GDM1 (cell line): ENCODE measurements around the gene PYGO2.
"Not testable (repeated sequence)": the region's sequence is repeated elsewhere in the genome, so short reads cannot be mapped to it uniquely, and the experiment has no call there.

Source experiments
- DNase-seq: peaks from one replicate; lab custom pipeline; 2025; lab: John Stamatoyannopoulos, UW

Gene PYGO2

DNA sequence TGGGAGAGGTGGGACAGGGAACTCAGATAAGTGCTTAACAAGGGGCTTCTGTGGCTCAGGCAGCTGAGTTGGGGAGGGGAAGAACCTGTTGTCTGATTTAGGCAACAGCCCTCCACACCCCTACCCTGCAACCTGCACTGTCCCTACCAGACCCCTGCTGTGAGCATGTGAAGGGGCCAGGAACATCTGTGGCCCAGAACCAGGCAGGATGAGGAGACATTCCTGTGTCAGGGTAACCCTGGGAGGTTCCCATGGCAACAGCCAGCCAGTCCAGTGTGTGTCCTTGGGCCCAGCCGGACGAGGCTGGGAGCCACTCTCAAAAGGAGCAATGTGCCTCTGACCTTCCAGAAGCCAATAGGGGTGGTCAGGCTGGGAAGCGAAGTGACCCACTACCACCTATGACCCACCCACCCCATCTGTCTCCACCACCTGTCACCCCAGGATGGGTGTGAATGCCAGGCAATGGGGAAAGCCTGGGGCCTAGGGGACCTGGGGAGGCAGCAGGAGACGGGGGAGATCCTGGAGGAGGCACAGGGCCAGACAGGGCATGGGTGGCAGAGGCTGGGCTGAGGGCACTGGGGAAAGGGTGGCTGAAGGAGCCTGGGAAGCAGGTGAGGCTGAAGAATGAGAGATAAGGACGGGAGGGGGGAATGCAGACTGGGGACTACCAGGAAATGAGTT, 20.1 kb downstream of the PYGO2 start:
- DNase-seq = no peak

DNA sequence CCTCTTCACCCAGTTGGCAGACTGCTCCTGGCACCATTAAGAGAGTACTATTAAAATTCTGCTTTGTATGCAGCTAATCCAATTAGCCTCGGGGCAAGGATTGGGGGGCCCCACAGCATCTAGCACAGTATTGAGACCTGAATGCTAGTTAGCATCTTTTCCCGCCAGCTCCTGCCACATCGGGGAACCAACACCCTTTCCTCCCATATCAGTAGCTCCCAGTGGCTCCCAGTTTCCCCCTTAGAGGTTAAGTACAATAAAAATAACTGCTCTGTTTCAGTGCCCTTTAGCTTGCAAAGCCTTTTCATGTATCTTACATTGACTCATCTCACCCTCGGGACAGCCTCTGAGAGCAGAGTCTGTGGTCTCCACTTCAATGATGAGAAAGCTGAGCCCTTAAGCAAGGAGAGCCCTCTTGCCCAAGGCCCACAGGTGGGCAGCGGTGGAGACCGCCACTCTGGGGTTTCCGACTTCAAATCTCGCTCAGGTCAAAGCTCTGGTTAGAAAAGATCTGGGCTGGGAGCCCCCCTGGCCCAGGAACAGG, 20.9 kb downstream of the PYGO2 start:
- DNase-seq = no peak

DNA sequence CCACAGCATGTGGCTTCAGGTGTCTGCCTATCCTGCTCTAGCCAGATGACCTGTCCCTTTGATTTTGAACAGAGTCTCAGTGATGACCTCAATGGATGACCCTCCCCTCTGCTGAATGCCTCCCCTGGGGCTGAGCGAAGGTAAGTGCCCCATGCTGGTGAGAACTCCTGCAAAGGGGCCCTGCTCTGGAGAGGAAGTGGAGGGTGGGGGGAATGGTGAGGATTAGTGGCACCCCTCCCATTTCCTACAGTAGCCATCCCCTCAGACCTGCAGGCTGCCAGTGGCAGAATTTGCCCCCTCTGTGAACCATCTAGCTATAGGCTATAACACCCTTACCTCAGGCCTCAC, 21.4 kb downstream of the PYGO2 start:
- no peak for DNase-seq

DNA sequence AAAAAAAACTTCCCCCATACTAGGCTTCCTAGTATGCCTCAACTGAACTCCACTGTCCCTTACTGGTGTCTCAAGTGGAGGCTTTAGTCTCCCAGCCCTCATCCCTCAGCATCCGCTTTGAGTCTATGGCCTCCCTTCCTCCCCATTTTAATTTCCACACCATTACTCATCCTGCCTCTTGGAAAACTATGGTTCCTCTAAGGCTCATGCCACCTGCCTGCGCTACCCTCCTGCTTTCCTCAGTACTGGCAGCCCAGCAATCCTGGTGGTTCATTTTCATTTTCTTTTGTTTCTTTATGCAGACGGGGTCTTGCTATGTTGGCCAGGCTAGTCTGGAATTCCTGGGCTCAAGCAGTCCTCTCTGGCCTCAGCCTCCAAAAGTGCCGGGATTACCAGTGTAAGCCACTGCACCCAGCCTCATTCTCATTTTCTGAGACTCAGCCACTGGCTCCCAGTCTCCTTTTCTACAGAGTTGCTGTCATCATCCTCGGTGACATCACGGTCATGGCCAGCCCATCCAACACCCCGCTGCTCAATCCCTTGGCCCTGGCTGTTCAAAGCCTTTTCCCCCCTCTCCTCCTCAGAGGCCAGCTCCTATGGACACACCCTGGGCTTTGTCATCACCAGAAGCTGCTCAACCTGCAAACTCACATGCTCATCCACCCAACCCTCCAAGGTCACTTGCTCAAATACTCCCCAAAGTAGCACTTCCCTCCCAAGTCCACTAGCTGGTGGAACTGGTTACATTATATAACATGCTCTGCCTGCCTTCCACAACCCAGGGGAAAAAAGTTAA, 22.8 kb downstream of the PYGO2 start:
- DNase-seq = no peak

DNA sequence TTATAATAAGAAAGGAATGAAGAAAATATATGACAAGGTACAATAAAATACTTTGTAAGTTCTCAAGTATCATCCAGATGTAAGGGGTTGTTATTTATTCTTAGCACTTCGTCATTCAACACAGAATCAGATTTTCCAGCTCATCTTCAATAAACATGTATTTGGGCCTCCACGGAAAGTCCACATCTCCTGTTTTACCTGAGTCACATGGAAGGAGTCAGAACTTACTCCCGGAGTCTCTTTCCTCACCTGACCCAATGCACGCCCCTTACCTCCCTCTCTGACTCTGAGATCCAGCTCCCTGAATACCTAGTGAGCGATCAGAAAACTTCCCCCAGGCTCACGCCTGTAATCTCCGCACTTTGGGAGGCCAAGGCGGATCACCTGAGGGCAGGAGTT, 23.6 kb downstream of the PYGO2 start:
- DNase-seq = no peak

DNA sequence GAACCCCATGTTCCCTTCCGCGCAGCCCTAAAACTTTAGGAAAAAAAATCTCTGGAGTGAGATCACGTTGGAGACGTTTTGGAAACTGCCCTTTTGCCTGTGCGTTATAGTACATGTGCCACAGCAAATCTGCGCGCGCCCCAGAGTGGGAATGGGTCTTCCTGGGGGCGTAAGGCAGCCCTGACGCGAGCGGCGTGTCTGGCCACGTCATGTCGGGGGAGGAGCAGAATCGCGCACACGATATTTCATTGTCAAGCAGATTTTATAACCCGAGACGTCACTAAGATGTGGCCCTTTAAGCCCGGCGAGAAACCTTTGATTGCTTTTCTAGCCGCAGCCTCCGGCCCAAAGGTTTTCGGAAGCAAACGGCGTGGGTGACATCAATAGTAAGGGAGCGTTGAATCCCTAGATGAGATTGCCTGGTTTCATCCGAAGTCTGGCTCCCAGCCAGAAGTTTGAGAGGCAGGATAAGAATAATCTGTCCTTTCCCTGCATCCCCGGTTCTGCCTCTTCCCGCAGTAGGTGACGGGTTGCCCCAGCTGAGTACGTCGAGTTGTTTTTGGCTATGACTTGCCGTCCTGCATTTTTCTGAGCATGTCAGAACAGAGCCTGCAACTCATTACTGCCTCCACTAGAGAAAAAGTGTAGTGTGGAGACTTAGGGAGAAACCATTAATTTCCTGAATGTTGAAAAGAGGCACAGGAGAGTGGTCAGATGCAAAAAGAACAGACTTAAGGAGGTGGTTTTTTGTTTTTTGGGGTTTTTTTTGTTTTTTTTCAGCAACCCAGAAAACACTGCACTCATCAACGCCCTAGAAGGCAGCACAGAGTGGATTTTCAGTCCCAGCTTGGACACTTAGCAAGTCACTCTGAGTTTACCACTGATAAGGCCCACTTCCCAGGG, 24.2 kb downstream of the PYGO2 start:
- DNase-seq = peak; percentile 85

DNA sequence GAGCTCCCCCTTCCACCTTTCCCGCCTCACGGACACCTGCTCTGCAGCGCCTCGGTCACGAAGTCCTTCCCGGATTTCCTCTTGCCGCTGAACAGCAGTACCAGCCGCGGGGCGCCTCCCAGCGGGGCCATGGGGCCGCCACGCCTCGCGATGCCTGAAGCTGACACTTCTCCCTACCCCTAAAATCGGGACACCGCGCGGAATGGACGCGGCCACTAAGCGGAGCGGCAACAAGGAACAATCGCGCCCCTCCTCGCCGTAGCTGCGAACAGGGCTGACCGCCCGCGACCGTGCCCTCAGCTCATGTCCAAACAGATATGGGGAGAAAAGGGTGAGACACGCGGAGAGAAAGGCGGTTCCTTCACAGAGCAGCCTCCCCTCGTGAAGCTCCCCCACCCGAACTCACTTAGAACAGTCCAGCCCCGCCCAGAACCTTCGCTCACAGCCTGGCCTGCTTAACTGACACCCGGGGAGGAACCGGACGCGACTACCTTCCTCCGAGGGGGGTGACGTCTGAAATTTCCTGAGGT, 25.0 kb downstream of the PYGO2 start, which contains the start of gene PMVK:
Gene PMVK (minus strand): TSS at position 165 of the 530 bp plus-strand sequence. CDS start 34 bp downstream, at position 131.
- DNase-seq = peak; percentile 92

DNA sequence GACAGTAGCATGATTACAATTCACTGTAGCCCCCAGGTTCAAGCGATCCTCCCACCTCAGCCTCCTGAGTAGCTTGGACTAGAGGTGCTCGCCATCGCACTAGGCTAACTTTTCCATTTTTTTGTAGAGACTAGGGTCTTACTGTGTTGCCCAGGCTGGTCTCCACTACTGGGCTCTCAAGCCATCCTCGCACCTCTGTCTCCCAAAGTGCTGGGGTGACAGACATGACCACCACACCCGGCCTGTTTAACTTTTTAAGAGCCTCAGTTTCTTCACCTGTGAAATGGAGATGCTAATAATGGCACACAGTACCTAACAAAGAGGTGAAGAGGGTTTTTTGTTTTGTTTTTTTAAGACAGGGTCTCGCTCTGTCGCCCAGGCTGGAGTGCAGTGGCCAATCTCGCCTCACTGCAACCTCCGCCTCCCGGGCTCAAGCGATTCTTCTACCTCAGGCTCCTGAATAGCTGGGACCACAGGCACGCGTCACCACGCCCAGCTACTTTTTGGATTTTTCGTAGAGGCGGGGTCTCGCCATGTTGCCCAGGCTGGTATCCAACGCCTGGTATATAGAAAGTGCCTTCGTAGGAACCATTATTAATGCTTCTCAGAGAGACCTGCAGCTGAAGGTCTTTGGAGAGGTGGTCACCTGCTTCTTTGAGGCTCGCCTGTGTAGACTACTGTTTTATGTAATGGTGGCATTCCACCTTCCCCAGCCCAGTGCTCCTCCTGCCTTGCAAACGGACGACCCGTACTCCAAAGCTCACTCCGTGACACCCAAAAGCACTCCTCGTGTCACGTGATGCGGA, 25.6 kb downstream of the PYGO2 start:
- DNase-seq = no peak

DNA sequence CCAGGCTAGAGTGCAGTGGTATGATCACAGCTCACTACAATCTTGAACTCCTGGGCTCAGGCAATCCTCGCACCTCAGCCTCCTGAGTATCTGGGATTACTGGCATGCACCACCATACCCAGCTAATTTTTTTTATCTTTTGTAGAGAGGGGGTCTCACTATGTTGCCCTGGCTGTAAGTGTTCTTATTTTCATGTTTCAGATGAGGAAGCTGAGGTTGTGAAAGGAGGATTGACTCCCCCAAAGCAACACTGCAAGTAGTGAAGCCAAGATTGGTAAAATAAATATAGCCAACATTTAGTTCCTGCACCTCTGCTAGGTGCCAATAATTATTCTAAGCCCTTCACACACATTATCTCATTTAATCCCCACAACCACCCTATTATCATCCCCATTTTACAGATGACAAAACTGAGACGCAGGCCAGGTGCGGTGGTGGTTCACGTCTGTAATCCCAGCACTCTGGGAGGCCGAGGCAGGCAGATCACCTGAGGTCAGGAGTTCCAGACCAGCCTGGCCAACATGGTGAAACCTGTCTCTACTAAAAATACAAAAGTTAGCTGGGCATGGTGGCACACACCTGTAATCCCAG, 27.1 kb downstream of the PYGO2 start:
- no peak for DNase-seq

DNA sequence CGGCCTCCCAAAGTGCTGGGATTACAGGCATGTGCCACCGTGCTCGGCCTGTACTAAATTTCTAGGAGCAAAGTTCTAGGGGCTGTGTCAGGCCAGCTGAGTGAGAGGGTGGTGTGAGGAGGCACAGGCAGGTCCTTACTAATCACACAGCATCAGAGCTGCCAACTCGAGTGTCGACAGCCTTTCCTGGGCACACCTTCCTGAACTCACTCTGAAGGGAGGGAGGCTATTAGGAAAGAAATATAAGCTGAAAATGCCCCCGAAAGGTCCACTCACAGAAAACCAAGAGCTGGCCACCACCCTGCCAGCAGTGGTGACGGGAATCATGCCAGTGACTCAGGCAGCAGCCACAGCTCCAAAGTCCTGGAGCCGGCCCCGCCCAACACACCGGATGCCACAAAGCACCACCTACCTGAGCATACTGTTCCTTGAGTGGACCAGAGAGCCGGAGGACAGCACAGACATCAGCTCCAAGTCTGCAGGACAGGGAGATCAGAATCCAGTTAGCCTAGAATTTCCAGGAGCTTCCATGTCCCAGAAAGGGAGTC, 29.6 kb downstream of the PYGO2 start:
- DNase-seq = no peak

DNA sequence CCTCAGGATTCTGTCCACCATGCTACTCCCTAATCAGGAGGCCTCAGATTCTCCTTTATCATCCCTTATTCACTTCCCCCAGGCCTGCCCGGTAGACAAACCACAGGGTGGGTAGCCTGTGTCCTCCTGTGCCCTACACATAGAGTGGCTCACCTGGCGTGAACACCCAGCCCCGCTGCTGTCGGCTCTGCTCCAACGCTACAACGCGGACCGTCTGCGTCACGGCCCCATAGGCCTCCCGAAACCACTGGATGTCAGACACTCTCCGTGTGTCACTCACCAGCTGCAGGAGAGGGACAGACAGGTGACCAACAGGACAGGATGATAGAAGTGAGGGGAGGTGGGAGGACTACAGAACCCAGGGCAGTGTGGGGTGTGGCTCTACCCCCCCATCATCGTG, 35.4 kb downstream of the PYGO2 start:
- DNase-seq = no peak

DNA sequence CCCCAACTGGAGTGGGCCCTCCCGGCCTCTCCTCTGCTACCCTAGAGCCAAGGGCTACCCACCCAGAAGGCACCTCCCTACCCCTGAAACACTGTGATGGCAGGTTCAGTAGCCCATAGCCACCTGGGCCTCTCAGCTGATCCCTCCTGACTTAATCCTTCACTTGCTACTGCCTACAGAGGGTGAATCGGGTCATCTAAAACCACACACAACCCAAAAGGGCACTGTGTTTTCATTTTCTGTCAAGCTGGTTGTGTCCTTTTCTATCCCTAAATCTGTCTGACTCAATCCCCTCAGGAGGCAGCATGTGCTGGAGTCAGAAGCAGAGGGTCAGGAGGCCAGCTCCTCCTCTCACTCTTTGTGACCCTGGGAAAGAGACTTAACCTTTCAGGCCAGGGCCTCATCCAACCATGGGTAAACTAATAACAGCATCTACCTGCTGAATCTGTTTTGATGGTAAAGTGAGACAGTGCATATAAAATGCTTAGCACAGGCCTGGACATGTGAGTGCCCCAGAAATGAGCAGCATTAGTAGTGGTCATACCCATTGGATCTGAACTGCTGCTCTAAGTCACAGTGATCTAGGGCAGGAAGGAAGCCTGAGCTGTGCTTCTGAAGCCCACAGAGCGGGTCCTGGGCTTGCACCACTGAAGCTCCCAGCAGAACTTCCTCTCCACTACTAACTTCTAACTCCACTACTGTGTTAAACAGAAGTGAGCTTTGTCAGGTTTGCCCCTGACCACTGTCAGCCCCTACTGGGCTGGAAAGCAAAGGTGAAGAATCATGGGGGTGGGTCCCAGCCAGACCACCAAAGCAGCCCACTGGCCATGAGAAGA, 36.0 kb downstream of the PYGO2 start:
- peak; percentile 74 for DNase-seq

DNA sequence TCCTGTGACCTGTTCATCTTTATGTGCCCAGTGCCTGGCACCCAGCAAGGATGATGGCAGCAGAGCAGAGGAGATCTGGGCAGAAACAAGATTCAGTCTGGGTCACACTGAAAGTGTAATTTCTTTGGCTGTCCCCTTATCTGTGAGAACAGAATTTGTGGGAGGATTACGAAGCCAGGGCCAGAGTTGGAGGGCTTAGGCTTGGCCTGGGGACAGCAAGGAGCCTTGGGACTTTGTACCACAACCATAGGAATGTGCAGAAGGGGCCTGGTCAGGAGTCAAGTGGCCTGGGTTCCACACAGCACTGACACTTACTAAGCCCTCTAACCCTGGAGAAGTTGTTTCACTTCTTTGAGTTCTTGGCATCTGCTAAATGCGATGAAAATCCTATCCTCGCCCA, 37.9 kb downstream of the PYGO2 start:
- DNase-seq = no peak

DNA sequence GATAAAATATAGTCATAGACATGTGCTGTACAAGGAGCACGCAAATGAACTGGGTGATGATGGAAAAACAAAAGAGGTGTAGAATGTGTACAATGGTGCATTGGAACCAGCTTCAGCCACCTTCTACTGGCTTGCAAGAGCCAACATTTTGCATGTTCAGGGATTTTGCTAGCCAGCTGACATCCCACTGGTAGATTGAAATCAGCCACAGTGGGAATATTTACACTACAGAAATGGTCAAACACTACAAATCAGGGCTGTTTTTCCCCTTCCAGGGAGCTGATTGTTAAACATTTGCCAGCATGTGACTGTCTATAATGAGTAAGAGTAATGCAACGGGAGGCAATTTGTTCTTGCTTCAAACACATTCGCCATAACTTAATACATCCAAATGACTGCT, 48.3 kb downstream of the PYGO2 start:
- no peak for DNase-seq

DNA sequence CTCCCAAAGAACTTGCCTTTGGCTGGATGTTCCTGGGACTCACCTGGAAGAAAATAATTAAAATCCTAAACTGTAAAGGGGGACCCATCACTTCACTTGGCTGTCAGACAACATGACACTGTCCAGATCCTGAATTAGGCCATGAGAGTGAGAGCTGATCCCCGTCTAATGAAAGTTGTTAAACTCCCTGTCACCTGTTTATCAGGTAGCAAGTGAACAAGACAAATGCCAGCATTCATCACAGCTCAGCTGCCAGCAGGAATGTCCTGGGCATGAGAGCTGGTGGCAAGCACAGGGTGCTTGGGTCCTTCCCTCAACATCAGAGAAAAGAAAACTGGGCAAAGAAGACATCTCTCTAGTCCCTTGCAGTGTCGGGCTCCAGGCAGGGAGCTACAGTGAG, 48.8 kb downstream of the PYGO2 start:
- no peak for DNase-seq

DNA sequence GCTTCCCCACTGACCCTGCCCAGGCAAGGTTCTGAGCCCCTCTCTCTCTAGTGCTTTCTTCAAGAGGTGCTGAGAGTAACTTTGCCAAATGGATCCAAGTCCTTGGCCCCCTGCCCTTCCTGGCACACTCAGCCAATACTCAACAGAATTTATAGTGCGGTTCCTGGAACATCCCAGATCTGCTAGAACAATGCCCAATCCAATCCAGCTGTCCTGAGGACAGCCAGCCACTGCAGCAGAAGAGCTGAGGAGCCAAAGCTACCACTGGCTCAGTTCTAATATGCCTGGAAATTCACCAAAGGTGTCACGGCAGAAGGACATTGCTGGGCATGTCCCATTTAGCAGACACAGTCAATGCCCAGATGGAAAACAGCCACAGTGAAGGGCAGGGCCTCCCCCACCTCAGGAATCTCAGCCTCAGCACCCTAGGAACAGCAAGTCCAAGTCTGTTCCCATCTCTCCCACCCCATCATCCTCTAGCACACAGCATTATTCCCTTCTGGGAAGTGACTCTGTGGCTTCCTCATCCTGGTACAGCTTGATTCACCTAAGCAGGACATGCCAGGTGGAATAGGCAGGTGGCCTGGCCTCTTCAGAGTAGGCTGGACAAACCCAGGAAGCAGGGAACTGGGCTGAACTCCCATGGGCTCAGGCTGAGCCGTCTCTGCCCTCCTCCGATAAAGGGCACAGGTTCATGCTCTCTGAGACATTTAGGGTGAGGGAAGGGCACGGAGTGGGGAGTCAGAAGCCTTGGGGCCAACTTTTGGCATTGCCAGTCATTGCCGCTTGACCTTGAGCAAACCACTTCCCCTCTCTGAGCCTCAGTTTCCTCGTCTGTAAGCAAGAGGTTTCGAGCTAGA, 49.7 kb downstream of the PYGO2 start:
- no peak for DNase-seq

DNA sequence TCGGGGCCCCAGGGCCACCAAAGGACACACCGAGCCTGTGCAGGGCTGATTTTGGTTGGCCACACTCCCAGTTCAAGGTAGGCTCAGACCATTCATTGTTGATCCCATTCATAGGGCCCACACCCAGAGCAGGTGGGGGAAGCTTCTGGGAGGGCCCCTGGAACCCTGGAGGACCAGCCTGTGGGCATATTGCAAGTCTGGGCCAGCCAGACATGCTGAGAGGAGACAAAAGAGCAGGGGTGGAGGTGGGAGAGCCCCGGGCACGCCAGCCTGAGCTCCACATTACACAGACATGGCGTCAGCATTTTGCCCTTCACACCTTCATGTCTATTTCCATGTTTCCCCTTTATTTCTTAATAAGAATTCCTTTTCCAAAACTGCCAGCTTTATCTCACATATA, 50.7 kb downstream of the PYGO2 start:
- DNase-seq = no peak

DNA sequence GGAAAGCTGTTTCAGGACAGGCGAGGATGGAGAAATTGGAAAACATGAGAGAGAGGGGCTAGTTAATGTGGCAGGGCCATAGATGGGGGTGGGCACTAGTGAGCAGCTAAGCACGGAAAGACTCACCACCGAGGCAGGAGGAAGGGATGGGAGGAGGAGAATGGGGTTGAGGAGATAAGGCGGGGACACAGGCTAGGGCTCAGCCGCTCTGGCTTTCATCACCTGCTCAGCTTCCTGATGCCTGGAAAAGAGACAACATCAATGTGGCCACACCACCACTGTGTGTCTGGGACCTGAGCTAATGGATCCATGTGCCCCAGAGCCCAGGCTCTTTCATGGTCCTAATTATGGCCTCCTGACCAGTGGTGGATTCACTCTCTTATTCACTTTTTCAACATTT, 52.6 kb downstream of the PYGO2 start:
- DNase-seq = no peak

DNA sequence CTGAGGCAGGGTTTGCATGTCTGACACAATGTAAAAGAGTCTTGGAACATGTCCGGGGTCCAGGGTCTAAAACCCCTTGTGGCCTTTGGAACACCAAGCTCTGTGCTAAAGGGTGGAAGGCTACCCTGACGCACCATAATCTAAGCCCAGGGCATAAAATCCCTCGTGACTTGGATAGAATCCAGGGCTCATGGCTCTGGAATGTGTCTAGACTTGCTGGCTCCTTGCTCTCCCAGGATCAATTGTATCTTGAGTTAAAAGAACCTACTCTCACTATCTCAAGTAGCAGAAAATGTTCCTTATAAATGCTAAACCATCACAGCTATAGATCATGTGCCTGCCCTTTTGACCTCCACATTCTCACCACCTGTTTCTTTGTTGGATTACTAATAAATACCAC, 53.5 kb downstream of the PYGO2 start:
- not testable (repeated sequence) for DNase-seq
